ENCODE data around the gene PIEZO1. TPM values are rescaled to one million over a fixed set of nuclear protein-coding genes. Genes with fewer than 3 reads are reported as not detected.

The PIEZO1 gene
- total RNA-seq, 1 donor from 2014 or later: 247 TPM

GRCh38 chr16:88792668-88793250 lies 7.7 kb upstream of the PIEZO1 start:
- Histone ChIP-seq H3K9me3 (ENCODE audit: insufficient read depth, low read depth, low read length) (no peaks in the 10 kb centered on the region), H3K27ac (ENCODE audit: low read depth, low read length) (no peak overlapping the region), H3K9ac (ENCODE audit: low read length) (no peak overlapping the region), H3K4me3 (ENCODE audit: insufficient read depth, low read depth, low read length) (no peak overlapping the region), H3K27me3 (ENCODE audit: insufficient read depth, low read length) (no peaks in the 10 kb centered on the region), H3K79me2 (ENCODE audit: insufficient read depth, low read length) (no peaks in the 10 kb centered on the region), H3K4me2 (ENCODE audit: low read length) (peak overlapping the region; percentile 69), H4K20me1 (ENCODE audit: insufficient read depth, low read length) (no peaks in the 10 kb centered on the region), H3K36me3 (ENCODE audit: insufficient read depth, low read length) (no peaks in the 10 kb centered on the region), H2AFZ (ENCODE audit: low read depth, low read length) (peak overlapping the region; percentile 18), H3K4me1 (ENCODE audit: insufficient read depth, low read length) (peaks cover 23% of the 10 kb centered on the region)
- no peak for TF ChIP-seq CTCF (IDR thresholded peaks at IDR 0.05; ENCODE audit: insufficient read depth, low read depth, low read length)
- TF ChIP-seq EZH2 (IDR thresholded peaks at IDR 0.05; ENCODE audit: insufficient read depth, low read length): no peak
- DNase-seq (ENCODE audit: low read depth) (no peak), FAIRE-seq (no peak)
- Mint-ChIP-seq H3K4me1 (ENCODE audit: low read depth, unreplicated experiment) (peaks cover 2% of the 10 kb centered on the region), H3K27me3 (ENCODE audit: low read depth, unreplicated experiment) (peaks cover 2% of the 10 kb centered on the region), H3K9me3 (ENCODE audit: unreplicated experiment) (no peaks in the 10 kb centered on the region), H3K36me3 (ENCODE audit: low read depth, unreplicated experiment) (no peaks in the 10 kb centered on the region), H3K4me3 (ENCODE audit: unreplicated experiment) (no peak overlapping the region), H3K27ac (ENCODE audit: unreplicated experiment) (peak overlapping the region; percentile 69)

DNA sequence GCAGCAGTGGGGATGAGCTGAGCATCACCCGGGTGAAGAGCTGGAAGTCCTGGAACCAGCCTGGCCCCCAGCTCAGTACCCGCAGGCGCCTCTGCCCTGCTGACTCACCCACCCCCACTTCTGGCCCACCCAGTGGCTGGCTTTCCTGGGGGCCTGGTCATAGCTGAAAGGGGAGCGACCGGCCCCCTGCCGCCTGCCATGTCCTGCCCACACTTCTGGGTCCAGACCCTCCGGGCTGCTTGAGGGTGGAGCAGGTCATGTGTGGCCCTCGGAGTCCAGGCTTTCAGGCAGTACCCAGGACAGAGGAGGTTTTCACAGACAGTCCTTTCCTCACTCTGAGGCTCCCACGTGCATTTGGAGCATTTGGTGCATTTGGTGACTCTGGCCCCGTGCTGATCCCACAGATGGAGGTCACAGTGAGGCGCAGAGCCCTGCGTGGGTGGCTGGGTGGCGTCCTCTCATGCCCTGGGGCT lies 7.1 kb upstream of the PIEZO1 start:
- H3K36me3 Mint-ChIP-seq (ENCODE audit: low read depth, unreplicated experiment): no peaks in the 10 kb centered on the region
- peaks cover 2% of the 10 kb centered on the region for H3K27me3 Mint-ChIP-seq (ENCODE audit: low read depth, unreplicated experiment)
- Histone ChIP-seq H3K4me1 (ENCODE audit: insufficient read depth, low read length) (peaks cover 23% of the 10 kb centered on the region), H4K20me1 (ENCODE audit: insufficient read depth, low read length) (no peaks in the 10 kb centered on the region), H3K79me2 (ENCODE audit: insufficient read depth, low read length) (no peaks in the 10 kb centered on the region), H2AFZ (ENCODE audit: low read depth, low read length) (peak overlapping the region; percentile 18), H3K9me3 (ENCODE audit: insufficient read depth, low read depth, low read length) (no peaks in the 10 kb centered on the region), H3K4me2 (ENCODE audit: low read length) (peak overlapping the region; percentile 69), H3K9ac (ENCODE audit: low read length) (peak overlapping the region; percentile 57), H3K36me3 (ENCODE audit: insufficient read depth, low read length) (no peaks in the 10 kb centered on the region), H3K27me3 (ENCODE audit: insufficient read depth, low read length) (no peaks in the 10 kb centered on the region), H3K27ac (ENCODE audit: low read depth, low read length) (no peak overlapping the region), H3K4me3 (ENCODE audit: insufficient read depth, low read depth, low read length) (no peak overlapping the region)
- H3K4me3 Mint-ChIP-seq (ENCODE audit: unreplicated experiment): no peak overlapping the region
- TF ChIP-seq CTCF (IDR thresholded peaks at IDR 0.05; ENCODE audit: insufficient read depth, low read depth, low read length) (no peak), EZH2 (IDR thresholded peaks at IDR 0.05; ENCODE audit: insufficient read depth, low read length) (no peak)
- H3K9me3 Mint-ChIP-seq (ENCODE audit: unreplicated experiment): no peaks in the 10 kb centered on the region
- no peak overlapping the region for H3K27ac Mint-ChIP-seq (ENCODE audit: unreplicated experiment)
- DNase-seq (ENCODE audit: low read depth): no peak
- peaks cover 2% of the 10 kb centered on the region for H3K4me1 Mint-ChIP-seq (ENCODE audit: low read depth, unreplicated experiment)
- FAIRE-seq: no peak

Data from astrocyte (in vitro differentiated cells and primary cell).